Fibroblast of mammary gland (primary cell): ENCODE results near the gene CTDSPL.

Experiments used
- DNase-seq: peaks from one replicate; pipeline ENCODE4 v3.0.0-alpha.2; 2010; ENCODE audit warnings: low read depth
- H3K4me3 ChIP-seq: 2 replicates; pipeline ENCODE4 v1.5.1; 2011; ENCODE audit warnings: low read depth, mild to moderate bottlenecking, low read length, moderate library complexity; ENCODE audit not compliant: control insufficient read depth
- TF ChIP-seq, protein P1 (sequence below): conservative IDR thresholded peaks from 2 replicates; pipeline ENCODE4 v1.5.1; 2011; ENCODE audit warnings: low read depth, low read length, inconsistent platforms; ENCODE audit not compliant: control insufficient read depth, insufficient read depth

Gene CTDSPL

DNA sequence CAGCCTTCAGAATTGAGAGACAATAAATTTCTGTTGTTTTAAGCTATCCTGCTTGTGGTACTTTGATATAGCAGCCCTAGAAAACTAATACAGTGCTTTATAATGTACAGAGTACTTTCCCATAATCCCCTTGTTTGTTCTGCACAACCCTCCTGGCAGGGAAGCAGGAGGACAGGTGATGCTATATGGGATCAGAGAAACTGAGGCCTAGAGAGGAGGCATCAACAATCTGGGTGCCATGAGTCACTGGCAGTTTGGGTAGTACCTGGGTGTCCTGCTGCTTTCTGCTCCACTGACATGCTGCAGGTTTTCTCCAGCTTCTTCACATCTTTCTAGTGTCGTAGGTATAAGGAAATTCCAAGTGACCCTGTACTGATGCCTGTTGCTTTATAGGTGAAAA is 55.0 kb downstream of the CTDSPL start:
- TF ChIP-seq, protein P1, sequence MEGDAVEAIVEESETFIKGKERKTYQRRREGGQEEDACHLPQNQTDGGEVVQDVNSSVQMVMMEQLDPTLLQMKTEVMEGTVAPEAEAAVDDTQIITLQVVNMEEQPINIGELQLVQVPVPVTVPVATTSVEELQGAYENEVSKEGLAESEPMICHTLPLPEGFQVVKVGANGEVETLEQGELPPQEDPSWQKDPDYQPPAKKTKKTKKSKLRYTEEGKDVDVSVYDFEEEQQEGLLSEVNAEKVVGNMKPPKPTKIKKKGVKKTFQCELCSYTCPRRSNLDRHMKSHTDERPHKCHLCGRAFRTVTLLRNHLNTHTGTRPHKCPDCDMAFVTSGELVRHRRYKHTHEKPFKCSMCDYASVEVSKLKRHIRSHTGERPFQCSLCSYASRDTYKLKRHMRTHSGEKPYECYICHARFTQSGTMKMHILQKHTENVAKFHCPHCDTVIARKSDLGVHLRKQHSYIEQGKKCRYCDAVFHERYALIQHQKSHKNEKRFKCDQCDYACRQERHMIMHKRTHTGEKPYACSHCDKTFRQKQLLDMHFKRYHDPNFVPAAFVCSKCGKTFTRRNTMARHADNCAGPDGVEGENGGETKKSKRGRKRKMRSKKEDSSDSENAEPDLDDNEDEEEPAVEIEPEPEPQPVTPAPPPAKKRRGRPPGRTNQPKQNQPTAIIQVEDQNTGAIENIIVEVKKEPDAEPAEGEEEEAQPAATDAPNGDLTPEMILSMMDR, result no peak
- no peak for DNase-seq
- no peak overlapping the region for H3K4me3 ChIP-seq

DNA sequence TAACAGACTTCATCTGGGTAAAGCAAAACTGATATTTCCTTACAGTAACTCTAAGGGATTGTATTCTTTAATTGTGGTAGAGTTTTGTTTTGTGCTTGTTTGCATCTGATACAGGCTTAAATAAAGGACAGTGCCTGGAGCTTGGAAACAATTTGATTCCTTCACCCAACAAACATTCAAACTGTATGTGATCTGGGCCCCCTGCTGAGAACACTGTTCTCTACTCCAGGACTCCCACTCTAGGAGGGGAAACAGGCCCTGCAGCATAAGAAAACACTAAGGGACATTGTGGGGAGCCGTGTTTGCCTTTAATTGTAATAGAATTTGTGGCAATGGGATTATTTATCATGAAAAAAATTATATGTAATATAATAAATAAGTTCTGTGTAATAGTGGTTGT is 56.9 kb downstream of the CTDSPL start:
- DNase-seq, result no peak
- no peak overlapping the region for H3K4me3 ChIP-seq
- TF ChIP-seq, protein P1, result no peak

DNA sequence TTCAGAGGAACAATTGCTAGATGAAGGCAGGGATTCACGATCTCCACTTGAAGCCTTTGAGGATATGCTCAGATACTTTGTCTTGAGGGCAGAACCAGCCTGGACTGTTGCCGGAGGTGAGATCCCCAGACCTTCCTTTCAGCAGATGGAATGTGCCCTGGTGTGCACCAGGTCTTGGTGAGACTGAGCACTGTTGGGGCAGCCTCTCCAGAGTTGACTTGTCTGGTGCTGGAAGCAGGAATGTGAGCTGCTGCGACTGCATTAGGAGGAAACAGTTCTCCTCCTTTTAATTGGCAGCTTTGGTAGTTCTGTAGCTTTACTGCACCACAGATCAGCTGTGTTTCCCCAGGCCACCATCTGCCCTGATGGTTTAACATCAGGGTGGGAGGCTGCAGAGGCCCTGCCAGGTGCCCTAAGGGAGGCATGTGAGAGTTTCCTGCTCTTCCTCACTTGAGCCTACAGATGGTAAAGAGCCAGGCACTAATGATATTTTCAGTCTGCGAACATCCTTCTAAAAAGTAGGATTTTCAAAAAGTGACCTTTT is 58.5 kb downstream of the CTDSPL start:
- H3K4me3 ChIP-seq, result no peak overlapping the region
- no peak for DNase-seq
- TF ChIP-seq, protein P1, result no peak

GRCh38 chr3:37921025-37921424 is 59.3 kb downstream of the CTDSPL start:
- H3K4me3 ChIP-seq, result no peak overlapping the region
- DNase-seq, result no peak
- TF ChIP-seq, protein P1, result no peak

DNA sequence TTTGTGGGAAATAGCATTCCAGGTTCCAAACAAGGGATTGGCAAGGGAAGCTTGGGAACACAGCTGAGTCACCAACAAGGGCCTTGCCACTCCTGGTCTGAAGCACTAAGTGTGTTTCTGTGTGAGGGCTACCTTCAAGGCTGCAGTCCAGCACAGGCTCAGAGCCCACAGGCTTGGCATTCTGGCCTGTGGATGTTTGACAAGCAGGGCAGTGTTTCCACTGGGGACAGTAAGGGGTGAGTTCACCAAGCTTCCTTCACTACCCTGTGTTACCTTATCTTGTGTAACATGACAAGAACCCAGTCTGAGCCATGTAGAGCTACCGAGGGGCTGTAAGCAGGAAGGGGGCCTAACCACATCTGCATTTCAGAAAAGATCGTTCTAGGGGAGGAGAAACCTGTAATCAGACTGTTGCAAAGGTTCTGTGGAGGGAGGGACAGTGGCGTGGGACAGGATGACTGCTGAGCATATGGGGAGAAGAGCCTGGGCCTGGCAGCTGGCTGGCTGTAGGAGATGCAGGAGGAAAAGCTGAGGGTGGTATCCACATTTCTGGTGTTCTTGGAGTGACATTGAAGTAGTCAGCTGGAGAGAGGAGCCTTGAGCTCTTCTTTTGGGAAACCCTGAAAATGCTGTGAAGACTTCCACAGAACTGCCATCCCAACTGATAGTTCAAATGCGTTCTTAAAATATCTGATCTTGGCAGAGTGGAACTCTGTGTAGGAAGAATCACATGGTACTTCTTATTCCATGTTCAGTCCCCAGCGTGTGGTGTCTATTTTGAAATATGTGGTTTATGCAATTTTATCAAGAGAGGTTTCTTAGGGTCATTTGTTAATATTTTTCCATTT is 61.3 kb downstream of the CTDSPL start:
- DNase-seq, result peak; percentile 69
- no peak overlapping the region for H3K4me3 ChIP-seq
- TF ChIP-seq, protein P1, result no peak

DNA sequence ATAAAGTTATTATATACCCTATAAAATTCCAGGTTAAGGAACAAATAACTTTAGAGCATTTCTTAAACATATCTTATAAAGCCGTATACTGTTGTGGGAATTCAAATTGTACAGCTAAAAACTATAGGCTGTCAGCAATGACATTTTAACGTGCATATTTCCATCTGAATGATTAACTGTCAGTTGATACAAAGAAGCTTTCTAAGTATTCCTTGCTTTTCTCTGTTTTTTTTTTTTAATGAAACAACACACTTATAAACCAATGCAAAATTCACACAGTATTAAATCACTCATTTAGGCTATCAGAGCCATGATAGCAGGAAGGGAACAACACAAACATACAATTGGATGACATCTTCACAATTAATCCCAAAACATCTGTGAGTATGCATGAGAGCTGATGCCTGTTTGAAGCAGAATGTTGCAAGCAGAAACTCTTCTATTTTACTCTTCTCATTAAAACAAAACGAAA is 61.9 kb downstream of the CTDSPL start:
- no peak overlapping the region for H3K4me3 ChIP-seq
- TF ChIP-seq, protein P1, result no peak
- DNase-seq, result no peak

DNA sequence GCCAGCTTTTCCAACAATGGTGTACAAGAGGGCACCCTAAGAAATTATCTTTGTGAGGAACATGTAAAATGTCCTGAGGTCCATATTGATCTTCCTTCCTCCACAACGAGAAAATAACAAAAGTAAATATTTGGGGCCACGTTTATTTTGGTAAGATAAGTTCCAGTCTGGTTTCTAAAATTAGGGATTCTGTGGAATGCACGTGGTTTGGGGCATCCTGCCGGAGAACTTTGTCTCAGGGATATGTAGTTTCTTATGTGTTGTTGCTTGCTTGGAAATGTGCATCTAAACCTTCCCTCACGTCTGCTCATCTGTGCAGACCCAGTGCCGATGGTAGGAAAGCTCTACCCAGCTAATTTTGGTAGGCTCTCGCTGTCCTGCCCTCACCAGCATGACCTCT is 62.8 kb downstream of the CTDSPL start:
- no peak overlapping the region for H3K4me3 ChIP-seq

More for the DNA sequence above, 62.8 kb downstream of the CTDSPL start:
- TF ChIP-seq, protein P1, result no peak
- DNase-seq, result no peak
